Chondrocyte (in vitro differentiated cells): ENCODE data around the gene SDC1. TPM values are rescaled to one million over a fixed set of nuclear protein-coding genes. Genes with fewer than 3 reads are reported as not detected.

ENCODE experiments used
- DNase-seq: peaks from one replicate; pipeline ENCODE4 v3.0.0; 2021; ENCODE audit warnings: mixed read lengths, low spot score
- H3K27ac Mint-ChIP-seq: one replicate; pipeline ENCODE4 v1.8.0; 2021; ENCODE audit warnings: mild to moderate bottlenecking, moderate library complexity, mixed read lengths; ENCODE audit not compliant: unreplicated experiment
- H3K27me3 Mint-ChIP-seq: 2 replicates; pipeline ENCODE4 v1.8.0; 2021; ENCODE audit warnings: low read depth, mixed read lengths
- H3K36me3 Mint-ChIP-seq: 2 replicates; pipeline ENCODE4 v1.8.0; 2021; ENCODE audit warnings: low read depth, mixed read lengths
- H3K4me1 Mint-ChIP-seq: 2 replicates; pipeline ENCODE4 v1.8.0; 2021; ENCODE audit warnings: low read depth, mild to moderate bottlenecking, mixed read lengths
- H3K4me3 Mint-ChIP-seq: one replicate; pipeline ENCODE4 v1.8.0; 2021; ENCODE audit warnings: mild to moderate bottlenecking, moderate library complexity, mixed read lengths; ENCODE audit not compliant: unreplicated experiment
- H3K9me3 Mint-ChIP-seq: 2 replicates; pipeline ENCODE4 v1.8.0; 2021; ENCODE audit warnings: low read depth, mixed read lengths
- total RNA-seq: library from RNA; stranded (reverse); gene quantifications from 3 replicates; pipeline ENCODE4 v1.2.1, GENCODE V29; 2021
- TF ChIP-seq, protein P1 (sequence below): fragments of 200-600 bp; sonication (generic); IDR thresholded peaks from 2 replicates; pipeline ENCODE4 v1.5.0; 2021; ENCODE audit warnings: antibody characterized with exemption, mild to moderate bottlenecking, moderate library complexity

SDC1 gene
- total RNA-seq, 1 donor from 2014 or later, result 13.2 TPM

DNA sequence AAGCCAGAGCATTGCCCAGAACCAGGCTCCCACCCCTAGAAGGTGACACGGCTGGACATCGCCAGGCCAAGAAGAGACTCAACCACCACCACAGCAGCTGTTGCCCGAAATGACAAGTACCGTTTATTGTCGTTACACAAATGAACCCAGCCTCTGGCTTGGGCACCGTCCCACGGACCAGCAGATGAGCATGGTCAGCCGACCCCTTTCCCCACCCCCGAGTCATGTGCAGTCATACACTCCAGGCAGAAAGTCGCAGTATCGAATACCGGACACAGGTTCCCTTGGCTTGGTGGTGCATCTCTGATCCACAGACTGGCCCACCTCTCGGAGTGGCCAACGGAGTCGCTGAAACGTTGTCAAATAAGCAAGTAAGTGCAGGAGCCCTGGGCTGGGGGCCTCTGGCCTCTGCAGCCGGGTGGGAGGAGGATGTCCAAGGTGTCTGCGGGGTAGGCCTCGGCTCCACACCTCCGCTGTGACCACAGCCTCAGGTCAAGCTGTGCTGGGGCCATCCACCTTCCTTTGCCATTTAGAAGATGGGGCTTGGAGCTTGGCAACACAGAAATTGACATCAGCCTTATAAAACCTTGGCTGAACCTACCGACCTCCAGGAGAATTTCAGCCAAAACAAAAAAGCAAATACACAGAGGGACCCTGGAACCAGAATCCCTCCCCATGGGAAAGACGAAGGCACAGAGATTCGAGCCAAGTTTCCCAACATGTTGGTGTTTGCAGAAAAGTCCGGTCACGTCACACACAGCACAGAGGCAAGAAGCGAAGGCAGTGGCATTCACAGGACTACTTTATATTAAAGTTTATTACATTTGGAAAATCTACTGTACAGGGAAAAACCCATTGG lies 24.0 kb downstream of the SDC1 start:
- no peaks in the 10 kb centered on the region for H3K9me3 Mint-ChIP-seq
- H3K27me3 Mint-ChIP-seq, result peaks cover 4% of the 10 kb centered on the region
- no peaks in the 10 kb centered on the region for H3K36me3 Mint-ChIP-seq
- no peak overlapping the region for H3K4me3 Mint-ChIP-seq
- no peak overlapping the region for H3K27ac Mint-ChIP-seq
- peaks cover 9% of the 10 kb centered on the region for H3K4me1 Mint-ChIP-seq
- TF ChIP-seq, protein P1, sequence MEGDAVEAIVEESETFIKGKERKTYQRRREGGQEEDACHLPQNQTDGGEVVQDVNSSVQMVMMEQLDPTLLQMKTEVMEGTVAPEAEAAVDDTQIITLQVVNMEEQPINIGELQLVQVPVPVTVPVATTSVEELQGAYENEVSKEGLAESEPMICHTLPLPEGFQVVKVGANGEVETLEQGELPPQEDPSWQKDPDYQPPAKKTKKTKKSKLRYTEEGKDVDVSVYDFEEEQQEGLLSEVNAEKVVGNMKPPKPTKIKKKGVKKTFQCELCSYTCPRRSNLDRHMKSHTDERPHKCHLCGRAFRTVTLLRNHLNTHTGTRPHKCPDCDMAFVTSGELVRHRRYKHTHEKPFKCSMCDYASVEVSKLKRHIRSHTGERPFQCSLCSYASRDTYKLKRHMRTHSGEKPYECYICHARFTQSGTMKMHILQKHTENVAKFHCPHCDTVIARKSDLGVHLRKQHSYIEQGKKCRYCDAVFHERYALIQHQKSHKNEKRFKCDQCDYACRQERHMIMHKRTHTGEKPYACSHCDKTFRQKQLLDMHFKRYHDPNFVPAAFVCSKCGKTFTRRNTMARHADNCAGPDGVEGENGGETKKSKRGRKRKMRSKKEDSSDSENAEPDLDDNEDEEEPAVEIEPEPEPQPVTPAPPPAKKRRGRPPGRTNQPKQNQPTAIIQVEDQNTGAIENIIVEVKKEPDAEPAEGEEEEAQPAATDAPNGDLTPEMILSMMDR, result no peak
- no peak for DNase-seq

DNA sequence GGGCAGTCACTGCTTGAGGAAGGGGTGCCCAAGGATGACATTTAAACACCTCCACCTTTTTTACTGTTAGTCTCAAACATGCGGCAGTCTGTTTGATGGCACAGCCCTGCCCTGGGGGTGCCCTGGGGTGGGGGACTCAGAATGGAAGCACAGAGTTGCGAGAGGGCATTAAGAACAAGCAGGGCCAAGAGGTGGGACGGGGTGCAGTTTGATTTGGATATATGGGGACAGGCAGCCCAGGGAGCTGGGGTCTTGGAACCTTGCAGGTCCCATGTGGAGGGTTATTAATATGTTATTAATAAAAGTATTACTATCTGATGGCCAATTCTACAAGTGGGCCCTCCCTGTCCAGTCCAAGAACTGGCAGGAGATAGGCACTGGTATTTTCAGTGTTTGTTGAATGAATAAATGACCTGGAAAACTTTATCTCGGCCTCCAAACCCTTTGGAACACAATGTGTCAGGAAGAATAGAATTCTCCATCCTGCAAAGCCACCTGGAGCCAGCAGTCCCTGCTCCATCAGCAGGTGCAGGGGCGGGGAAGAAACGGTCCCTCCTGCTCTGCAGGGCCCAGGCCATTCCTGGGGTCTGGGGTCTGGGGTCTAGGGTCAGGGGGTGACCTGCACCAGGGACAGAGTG lies 25.2 kb downstream of the SDC1 start:
- no peak for DNase-seq
- Mint-ChIP-seq H3K27me3 (peaks cover 4% of the 10 kb centered on the region), H3K4me1 (peaks cover 9% of the 10 kb centered on the region), H3K4me3 (no peak overlapping the region), H3K27ac (no peak overlapping the region), H3K36me3 (no peaks in the 10 kb centered on the region), H3K9me3 (no peaks in the 10 kb centered on the region)
- TF ChIP-seq, protein P1, result no peak

DNA sequence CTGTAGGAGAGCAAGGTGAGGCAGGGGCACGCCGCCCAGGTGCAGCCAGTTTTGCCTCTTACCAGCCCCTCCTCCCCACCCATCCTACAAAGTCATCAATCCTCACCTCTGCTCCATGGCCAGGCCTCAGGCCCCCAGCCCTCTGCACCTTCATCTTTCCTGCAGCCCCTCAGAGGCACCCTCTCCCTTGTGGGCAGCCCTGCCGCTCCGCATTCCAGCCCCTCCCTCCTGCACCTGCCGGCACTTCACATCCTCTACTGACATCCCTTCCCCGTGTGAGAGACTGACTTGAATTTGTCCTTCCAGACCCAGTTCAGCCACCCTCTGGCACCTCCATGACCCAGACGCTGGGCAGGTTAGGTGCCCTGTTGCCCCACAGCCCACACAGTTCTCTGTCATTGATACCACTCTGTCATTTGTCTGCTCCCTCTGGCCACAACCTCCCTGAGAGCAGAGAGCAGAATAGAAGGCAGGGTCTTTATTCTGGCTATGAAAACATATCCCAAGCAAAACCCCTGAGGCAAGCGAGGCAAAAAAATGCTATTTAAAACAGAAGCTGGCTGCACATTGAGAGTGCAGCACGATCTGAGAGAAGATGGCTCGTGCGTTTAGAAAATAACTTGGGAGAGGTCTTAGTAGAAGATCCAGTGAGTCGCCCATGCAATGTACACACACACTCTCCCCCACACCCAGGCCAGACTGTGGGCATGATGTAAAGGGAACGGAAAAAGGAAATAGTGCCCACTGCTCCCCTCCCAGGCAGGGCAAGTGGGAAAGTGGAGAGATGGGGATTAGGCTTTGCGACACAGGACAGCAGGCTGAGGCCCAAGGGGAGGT lies 25.9 kb downstream of the SDC1 start:
- DNase-seq, result no peak
- Mint-ChIP-seq H3K27ac (no peak overlapping the region), H3K4me3 (no peak overlapping the region), H3K36me3 (no peaks in the 10 kb centered on the region), H3K9me3 (no peaks in the 10 kb centered on the region), H3K27me3 (peaks cover 4% of the 10 kb centered on the region), H3K4me1 (peaks cover 9% of the 10 kb centered on the region)
- TF ChIP-seq, protein P1, result no peak

DNA sequence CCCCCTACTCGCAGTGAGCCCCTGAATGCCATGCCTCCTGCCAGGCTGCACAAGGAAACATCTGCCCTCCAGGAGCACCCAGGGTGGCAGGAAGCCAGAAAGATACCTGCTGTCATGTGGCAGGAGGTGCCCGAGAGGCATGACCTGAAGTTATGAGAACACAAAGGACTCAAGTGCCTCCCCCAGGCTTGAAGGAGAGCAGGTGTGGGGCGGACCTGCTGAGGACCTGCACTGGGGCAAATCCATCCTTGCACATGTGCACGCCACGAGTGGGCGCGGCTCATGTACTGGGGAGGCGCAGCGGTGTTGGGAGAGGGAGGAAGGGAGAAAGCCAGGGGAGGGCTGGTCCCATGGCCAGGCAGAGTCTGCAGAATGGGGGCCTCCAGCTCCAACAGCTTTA lies 26.9 kb downstream of the SDC1 start:
- DNase-seq, result no peak
- no peaks in the 10 kb centered on the region for H3K36me3 Mint-ChIP-seq
- H3K4me1 Mint-ChIP-seq, result peaks cover 9% of the 10 kb centered on the region
- no peak overlapping the region for H3K4me3 Mint-ChIP-seq
- TF ChIP-seq, protein P1, result no peak
- no peak overlapping the region for H3K27ac Mint-ChIP-seq
- no peaks in the 10 kb centered on the region for H3K9me3 Mint-ChIP-seq
- peaks cover 4% of the 10 kb centered on the region for H3K27me3 Mint-ChIP-seq

DNA sequence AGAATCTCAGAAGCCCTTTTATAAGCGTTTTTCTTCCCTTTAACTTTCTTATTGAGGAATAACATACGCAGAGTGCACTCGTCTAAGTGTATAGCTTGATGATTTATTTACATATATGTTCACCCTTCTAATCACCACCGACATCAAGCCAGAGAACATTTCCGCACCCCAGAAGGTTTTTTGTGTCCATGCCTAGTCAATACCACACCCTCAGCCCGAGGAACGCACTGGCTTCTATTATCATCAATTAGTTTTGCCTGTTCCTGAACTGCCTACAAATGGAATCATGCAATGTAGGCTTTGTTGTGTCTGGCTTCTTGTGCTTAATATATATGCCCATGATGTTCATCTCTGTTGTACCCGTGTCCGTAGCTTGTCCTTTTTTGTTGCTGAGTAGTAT lies 27.7 kb downstream of the SDC1 start:
- Mint-ChIP-seq H3K36me3 (no peaks in the 10 kb centered on the region), H3K4me1 (peaks cover 9% of the 10 kb centered on the region), H3K27me3 (peaks cover 4% of the 10 kb centered on the region), H3K27ac (no peak overlapping the region), H3K4me3 (no peak overlapping the region), H3K9me3 (no peaks in the 10 kb centered on the region)
- no peak for DNase-seq
- TF ChIP-seq, protein P1, result no peak
